IPS-NIHi7 (cell line): ENCODE data around the gene ACTL9.

ENCODE experiments used
- DNase-seq: peaks from one replicate; pipeline ENCODE4 v3.0.0; 2012; ENCODE audit warnings: mixed read lengths; ENCODE audit errors: extremely low spot score

The ACTL9 gene

DNA sequence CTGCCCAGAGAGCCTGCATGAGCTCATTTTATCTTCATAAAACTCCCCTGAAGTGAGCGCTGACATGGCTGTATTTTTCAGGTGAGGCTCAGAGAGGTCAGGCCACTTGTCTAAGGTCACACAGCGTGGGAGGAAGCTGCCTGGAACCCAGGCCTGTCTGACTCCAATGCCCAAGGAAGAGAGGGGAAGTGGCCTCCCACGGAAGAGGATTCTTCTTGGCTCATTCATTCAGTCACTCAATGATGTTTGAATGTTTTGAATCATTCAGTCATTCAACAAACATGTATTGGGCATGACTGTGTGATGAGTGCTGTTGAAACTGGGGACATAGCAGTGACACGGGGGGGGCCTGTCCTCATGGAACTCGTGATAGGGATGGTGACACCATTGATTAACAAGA, 12.0 kb downstream of the ACTL9 start:
- no peak for DNase-seq

DNA sequence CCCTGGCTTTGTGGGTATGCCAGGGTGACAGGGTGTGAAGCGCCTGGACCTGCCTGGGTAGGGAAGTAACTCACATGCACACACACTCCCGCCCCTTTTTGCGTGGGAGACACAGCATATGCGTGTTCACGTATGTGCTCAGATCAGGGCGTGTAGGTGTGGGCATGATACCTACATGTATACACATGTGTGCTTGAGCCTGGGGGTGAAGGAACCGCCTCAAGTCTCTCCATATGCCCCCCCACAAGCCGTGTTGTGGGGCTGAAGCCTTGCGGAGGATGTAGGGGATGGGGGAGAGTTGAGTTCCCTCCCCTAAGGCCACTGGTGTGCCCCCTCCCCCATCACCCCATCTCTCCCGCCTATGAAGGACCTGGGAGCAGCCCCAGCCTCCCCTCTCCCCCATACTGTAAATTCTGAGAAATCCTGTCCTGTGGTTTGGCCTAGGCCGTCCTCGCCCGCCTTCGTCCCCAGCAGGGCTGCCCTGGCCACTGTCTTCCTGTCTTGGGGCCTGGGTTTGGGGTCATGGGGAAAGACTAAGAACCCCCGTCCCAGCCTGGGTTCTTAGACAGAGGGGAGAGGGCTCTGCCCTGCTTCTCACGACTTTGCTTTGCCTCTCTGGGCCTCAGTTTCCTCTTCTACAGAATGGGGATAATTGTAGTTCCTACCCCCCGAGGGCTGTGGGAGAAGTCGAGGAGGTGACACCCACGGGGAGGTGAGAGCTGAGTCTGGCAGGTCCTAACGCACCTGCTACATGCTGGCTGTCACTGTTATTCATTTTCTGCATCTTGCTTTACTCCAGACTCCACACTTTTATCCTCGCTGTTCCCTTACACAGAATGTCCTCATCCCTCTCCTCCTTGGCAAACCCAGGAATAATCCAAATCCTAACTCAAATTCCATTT, 14.3 kb downstream of the ACTL9 start:
- DNase-seq, result no peak

- no peak for DNase-seq
Observed at GRCh38 chr19:8682931-8683330, 15.7 kb downstream of the ACTL9 start.

GRCh38 chr19:8682472-8682871, 16.1 kb downstream of the ACTL9 start:
- DNase-seq, result no peak

DNA sequence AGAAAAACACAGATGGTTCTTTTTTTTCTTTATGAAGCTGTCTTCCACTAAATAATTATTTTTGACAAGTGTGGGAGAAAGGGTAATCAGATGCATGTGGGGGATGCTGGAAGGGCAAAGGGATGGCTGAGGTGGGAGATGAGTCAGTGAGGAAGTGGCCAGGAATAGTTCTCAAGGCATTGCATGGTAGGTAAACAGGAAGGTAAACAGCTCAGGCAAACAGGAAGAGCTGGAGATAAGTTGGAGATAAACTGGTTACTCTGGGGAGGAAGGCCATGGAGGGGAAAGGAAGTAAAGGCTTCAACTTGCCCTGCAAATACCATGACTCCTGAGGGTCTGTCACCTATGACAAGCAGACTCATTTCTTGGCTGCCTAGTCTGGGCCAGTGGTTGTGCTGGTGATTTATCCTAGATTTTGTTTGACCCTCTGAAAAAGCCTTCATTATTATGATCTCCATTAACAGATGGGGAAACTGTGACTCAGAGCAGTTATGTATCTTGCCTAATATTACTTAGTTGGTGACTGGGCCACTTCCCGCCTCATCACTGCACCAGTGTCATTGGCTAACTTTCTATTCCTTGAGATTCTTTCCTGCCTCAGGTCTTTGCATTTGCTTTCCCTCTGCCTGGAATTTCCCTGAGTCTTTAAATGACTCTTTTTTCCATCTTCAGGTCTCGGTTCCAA, 17.1 kb downstream of the ACTL9 start:
- no peak for DNase-seq

GRCh38 chr19:8680676-8681344, 17.8 kb downstream of the ACTL9 start:
- DNase-seq, result no peak

DNA sequence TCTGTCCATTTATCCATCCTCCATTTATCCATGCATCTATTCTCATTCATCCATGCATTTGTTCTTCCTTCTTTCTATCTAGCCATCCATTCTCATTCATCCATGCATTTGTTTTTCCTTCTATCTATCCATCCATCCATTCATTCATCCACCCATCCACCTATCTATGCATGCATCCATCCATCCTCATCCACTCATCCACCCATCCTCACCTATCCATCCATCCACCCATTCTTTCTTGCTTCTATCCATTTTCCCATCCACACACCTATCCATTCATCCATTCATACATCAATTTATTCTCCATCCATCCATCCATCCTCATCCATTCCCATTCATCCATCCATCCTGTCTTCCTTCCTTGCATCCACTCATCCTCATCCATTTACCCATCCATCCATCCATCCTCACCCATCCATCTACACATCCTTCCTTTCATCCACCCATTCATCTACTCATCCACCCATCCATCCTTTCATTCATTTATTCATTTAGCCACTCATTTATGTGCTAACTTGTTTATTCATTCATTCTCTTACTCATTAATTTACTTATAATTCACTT, 20.3 kb downstream of the ACTL9 start:
- no peak for DNase-seq

DNA sequence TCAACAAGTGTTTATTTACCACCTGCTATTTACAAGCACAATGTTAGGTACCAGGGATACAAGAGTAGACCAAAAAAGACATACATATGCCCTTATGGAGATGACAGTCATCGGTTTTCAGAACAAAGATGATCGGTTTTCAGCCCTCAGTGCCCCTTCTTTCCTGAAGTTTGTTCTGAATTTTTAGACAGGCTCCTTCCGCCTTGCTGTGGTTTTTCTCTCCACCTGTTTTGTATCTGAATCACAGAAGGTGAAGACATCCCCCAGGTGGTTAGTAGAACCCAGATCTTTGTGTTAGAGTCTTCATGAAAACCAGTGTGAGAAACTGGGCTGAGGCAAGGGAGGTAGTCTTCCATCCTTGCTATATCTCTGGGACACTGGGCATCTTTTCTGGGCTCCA, 23.5 kb downstream of the ACTL9 start:
- DNase-seq, result no peak

- no peak for DNase-seq
Observed at GRCh38 chr19:8673276-8673891, 25.2 kb downstream of the ACTL9 start.

DNA sequence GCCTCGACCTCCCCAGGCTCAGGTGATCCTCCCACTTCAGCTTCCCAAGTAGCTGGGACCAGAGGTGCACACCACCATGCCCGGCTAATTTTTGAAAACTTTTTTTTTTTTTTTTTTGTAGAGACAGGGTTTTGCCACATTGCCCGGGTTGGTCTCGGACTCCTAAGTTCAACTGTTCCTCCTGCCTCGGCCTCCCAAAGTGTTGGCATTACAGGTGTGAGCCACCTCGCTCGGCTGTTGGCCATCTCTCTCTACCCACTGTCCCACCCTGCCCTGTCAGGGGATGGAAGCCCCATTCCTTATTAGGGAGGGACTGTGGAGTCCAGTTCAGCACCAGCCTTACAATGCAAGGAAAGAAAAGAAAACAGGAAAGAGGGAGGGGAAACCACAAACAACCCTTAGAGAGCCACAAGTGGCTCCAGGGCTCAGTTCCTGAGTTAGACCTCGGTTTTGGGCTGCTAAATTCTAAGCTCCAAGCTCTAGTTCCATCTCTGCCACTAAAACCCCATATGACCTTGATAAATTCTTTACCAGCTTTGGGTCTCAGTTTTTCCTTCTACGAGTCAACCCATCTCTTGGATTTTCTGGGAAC, 31.7 kb downstream of the ACTL9 start:
- no peak for DNase-seq

DNA sequence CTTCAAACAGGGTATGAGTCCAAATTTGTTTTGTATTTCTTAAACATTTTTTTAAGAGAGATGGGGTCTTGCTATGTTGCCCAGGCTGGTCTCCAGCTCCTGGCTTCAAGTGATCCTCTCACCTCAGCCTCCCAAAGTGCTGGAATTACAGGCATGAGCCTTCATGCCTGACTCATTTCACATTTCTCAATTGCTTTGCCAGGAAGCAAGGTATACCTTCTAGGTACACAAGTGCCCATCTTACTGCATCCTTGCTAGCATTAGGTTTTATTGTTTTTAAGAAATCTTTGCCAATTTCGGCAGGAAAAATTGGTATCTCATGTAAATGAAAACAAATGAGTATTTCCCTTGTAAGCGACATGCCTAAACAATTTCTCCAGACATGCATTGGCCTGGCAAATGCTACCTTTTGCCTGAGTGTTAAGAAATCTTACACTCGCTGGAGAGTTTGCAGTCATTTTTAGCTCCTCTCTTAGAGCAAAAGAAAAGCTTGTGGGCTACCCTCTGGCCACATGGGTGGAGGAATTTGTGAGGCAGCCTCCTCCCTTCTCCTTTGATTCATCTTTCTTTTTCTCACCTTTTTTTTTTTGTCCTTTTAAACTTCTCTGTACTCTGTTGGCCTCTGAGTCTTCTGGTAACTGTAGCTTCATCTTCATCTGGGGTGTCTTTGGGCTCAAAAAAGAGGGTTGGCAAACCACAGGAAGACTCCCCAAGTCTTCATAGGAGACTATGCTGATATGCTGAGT, 33.0 kb downstream of the ACTL9 start:
- no peak for DNase-seq

DNA sequence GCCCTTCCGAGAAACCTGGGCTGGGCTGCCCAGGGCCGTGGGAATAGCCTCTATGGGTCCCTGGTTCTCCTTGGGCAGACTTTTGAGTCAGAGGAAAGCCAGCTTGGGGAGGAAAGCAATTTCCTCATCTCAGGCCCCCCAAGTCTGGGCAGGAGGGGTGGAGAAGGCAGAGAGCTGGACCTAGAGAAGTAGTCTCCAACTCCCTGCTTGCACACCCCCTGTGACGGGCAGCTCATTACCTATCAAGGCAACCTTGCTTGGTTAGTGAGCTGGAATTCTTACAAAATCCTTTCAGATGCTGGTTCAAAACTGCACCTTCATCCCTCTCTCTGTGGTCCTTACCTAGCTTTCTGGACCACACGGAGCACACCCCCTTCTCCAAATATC, 33.9 kb downstream of the ACTL9 start:
- no peak for DNase-seq

GRCh38 chr19:8663920-8664670, 34.5 kb downstream of the ACTL9 start:
- no peak for DNase-seq

DNA sequence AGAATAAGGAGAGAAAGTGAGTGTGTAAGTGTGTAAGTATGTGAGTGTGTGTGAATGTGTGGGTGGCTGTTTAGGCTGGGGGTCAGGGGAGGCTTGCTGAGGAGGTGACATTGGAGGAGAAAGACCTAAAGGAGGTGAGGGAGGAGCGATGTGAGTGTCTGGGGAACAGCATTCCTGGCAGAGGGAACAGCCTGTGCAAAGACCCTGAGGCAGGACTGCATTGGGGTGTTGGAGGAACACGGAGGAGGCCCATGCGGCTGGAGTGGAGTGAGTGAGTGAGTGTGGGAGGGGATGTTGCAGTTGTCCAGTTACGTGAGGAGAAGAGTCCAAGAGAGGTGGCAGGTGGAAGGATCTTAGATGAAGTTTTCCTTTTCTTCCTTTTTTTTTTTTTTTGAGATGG, 36.3 kb downstream of the ACTL9 start:
- DNase-seq, result no peak

GRCh38 chr19:8659905-8660304, 38.7 kb downstream of the ACTL9 start:
- DNase-seq, result no peak

DNA sequence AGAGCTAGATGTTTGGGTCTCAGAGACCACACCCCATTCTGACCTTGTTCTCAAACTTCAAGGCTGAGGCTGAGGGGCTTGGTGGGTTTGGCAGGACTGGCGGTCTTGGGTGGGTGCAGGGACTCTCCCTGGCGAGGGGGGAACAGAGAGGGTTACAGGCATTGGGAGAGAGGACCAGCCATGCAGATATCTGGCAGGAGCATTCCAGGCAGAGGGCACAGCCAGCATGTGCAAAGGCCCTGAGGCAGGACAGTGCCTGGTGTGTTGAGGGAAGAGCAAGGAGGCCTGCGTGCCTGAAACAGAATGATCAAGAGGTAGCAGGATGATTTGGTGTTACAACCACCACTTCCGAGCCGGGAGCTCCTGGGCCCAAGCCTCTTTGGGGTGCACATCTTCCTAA, 40.7 kb downstream of the ACTL9 start:
- no peak for DNase-seq

GRCh38 chr19:8655340-8655709, 43.3 kb downstream of the ACTL9 start:
- no peak for DNase-seq

DNA sequence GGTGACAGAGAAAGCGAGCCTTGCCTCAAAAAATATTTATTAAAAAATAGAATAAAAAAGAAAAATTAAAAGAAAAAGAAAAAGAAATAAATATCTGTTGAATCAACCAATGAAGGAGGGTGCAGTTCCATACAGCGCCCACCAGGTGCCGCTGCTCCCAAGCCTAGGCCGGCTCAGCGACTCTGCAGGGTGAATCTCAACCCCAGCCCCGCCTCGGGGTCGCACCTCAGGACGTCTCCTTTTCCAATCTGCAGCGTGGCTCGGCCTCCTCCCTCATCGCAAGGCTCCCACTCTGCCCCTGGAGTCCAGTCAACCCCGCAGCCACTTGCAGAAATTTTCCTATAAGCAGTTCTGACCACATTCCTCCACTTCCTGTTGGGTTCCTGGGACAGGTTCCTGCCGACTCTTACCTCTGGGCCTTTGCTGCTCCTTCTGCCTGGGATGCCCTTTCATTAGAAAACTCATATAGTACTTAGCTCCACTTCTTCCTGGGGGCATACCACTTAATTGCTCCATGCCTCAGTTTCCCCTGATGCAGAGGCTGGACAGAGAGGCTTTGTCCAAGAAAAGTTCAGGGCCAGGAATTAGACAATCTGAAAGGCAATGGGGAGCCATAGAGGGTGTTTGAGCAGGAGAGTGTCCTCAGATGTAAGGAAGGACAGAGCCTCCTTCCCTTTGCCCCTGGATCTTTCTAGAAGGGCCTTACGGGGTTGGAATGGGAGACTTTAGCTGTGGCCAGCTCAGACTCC, 43.8 kb downstream of the ACTL9 start:
- DNase-seq, result peak; percentile 93

- DNase-seq, result no peak
Observed at GRCh38 chr19:8648240-8648639, 50.4 kb downstream of the ACTL9 start.
